GM19240 (cell line): ENCODE data around the gene GAD1.

Experiments used
- DNase-seq: peaks from one replicate; pipeline ENCODE4 v3.0.0; 2011; ENCODE audit warnings: low spot score; ENCODE audit not compliant: insufficient read length

The GAD1 gene

DNA sequence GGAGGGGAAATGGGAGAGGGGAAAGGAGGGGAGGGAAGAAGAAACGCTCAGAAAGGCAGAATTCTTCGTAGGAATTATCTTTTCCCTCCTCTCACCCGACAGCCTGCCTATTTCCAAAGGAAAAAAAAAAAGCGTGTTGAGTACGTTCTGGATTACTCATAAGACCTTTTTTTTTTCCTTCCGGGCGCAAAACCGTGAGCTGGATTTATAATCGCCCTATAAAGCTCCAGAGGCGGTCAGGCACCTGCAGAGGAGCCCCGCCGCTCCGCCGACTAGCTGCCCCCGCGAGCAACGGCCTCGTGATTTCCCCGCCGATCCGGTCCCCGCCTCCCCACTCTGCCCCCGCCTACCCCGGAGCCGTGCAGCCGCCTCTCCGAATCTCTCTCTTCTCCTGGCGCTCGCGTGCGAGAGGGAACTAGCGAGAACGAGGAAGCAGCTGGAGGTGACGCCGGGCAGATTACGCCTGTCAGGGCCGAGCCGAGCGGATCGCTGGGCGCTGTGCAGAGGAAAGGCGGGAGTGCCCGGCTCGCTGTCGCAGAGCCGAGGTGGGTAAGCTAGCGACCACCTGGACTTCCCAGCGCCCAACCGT is at the start of gene GAD1:
GAD1 (plus strand) TSS at position 384 of the 589 bp plus-strand sequence. CDS start 1,705 bp downstream, outside the sequence.
- peak; percentile 50 for DNase-seq

DNA sequence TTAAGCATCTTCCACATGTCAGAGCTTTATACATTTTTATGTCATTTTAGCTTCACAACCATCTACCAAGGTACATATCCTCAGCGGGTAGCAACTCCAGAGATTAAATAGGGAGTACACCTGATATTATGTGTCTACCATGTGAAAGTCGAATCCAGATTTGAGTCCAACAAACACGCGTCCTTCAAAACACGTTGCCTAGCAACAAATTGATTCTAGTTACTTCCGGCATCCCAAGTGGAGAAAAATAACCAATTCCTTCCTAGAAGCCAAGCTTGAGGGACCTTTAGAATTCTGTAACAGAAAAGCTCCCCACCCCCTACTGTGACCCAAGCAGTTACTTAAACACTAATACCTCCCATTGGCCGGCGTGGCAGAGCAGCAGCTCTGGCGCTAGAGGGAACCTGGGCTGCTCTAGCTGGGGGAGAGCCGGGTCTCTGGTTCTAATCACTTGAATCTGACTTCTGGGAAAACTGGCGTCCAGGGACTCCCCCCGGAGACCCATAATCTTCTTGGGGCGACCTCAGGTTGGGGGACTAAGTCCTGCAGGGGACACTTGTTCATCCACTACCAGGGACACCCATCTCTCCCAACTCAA is 46.6 kb upstream of the GAD1 start, which contains the start of gene ERICH2:
ERICH2 (plus strand) TSS at position 371 of the 598 bp plus-strand sequence. CDS start 304 bp downstream, outside the sequence.
- DNase-seq, result peak; percentile 29

DNA sequence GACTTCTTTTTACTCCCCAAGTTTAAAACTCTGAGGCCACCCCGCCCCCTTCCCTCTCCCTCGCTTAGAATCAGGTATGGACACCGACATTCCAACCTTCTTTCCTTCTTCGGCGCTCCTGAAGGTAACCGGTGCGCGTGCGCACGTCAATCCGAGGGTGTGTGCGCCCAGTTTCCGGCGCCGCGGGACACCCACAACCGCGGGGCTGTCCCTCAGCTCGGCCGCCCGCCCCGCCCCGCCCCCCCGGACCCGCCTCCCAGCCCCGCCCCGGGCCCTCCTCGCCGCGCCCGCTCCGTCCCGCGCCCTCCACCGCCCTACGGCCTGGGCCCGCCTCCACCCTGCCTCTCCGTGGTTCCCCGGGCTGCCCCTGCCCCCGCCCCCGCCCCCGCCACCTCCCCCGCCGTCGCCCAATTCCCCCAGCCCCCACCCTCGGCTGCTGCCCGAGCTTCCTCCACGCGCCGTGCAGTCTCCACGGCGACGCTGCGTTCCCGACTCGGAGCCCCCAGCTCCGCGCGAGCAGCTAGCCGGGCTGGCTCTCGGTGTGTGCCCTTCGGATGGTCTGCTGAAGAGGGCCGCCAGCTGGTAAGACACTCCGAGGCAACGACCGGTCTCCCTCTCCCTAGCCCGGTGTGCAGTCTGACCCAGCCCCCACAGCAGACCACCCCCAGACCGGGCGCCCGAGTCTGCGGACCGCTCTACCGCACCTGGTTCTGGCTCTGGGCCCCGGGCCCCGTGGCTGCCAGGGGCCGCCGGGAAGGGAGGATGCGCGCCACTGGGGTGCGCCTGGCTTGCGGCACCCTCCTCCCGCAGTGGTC is 45.9 kb upstream of the GAD1 start:
- DNase-seq, result peak; percentile 56

DNA sequence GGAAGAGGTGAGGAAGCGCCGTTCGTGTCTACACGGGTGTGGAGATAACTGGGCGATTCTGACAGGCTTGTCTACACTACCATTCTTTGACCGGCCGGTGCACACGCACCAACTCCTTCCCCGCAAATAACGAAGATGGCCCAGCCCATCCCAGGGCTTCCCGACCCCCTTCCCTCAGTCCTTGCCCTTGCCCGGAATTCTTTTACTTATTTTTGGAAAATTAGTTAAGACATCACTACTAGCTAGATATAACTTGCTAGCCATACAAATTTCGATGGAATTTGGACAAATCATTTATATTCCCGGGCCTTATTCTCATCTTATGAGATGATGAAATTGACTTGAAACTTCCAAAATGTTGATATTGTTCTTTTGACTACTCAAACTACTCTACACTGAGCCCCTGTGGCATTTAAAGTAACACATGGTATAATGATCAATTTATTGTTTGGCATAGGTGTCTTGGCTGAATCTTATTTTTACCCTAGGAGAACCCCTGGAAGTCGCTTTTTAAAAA is 45.2 kb upstream of the GAD1 start:
- DNase-seq, result no peak

DNA sequence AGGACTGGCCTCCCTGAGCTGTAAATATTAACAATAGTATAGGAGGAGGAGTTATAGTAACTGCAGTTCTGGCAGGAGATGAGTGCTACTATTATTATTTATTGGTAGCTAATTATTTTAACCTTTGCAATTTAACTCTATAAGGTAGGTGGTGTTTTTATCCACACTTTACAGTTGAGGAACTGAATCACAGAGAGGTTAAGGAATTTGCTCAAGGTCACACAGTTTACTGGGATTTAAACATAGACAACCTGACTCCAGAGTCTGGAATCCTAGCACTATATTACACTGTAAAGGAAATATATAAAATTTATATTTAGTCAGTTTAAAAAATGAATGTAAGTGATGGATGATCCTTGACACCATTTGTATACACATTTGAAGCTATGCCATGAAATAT is 44.4 kb upstream of the GAD1 start:
- DNase-seq, result no peak

DNA sequence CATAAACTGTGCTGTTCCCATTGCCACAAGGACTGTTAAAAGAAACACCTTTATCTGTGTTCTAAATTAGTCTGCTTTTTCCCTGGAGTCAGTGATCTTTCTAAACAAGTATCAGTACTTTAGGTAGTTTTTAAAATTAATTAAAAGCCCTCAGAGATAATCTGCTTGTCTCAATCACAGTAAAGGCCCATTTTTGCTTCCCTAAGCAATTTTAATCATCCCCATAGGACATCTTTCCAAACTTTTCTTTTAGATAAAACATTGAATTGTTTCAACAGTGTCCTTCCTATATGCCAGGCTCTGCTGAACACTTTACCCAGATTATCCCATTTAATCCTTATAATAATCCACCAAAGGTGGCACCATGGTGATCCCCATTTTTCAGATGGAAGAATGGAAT is 42.6 kb upstream of the GAD1 start:
- DNase-seq, result no peak

DNA sequence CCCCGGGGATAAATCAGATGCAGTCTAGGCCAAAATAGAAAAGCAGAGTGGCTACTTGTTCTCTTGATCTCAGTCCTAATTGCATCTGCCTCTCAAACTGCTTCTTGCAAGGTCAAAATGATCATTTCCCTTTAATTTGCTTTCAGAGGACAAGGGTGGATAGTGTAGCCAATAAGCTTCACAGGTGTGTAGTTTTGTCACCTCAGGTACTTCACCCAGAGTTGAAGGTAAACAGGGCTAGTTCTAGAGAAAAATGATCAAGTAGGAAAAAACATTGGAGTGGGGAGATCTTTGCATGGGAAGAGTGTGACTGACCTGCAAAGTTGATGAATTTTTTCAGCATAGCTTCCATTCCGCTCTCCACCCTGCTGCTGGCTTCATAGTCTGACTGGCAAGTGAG is 37.8 kb upstream of the GAD1 start:
- no peak for DNase-seq

DNA sequence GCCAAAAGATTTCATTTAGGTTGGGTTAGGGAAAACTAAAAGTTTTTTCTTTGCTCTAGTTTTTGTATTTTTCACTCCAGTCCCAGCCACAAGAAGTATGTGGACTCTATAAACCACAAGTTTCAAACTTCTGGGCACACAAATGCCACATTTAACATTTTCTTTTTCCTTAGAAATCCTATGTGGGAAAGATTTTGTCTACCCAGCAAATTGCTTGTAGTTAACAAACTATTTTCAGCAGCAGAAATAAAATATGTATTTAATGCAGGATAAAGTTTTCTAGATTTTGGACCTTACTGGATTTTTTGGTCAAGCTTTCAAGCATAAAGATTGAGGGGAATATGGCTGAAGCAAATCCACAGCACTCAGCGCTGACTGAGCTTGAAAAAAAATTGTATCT is 37.4 kb upstream of the GAD1 start:
- DNase-seq, result no peak

DNA sequence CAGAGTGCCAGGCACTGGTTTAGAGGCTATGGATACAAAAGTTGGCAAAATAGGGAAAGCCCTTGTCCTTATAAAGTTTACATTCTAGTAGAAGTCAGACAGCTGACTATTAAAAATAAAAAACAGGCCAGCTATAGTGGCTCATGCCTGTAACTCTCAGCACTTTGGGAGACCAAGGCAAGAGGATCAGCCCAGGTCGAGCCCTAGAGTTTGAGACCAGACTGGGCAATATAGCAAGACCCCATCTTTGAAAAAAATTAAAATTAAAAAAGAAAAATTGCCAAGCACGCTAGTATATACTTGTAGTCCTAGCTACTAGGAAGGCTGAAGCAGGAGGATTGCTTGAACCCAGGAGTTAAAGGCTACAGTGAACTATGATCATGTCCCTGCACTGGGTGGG is 34.0 kb upstream of the GAD1 start:
- DNase-seq, result no peak

DNA sequence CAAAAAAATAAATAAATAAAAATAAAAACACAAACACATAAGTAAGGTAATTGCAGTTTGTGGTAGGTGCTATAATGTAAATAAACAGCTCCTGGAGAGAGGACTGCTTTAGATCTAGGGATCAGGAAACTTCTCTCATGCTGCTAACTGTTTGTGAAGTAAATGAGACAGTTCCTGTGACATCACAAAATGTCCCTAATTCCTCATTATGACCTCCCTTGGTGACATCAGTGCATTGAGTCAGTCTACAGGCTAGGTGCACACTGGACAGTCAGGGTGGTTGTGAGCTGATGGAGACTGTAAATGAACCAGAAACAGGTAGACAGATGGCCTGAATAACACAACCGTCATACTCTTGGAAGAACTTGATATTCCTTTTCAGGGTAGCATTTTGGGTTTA is 33.1 kb upstream of the GAD1 start:
- DNase-seq, result no peak

DNA sequence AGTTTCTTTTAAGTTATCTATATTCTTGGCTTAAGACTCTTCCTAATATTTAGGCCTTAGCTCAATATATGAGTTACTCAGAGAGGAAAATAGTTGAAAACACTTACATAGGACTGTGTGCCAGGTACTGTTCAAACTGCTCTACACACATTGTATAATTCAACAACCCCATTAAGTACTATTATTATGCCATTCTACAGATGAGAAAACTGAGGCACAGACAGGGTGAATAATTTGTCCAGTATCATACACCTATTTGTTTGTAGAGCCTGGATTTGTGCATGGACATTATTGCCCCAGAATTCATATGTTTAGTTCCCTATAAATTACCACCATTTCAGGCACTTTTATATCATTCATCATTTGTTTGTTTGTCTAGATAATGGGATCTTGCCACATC is 17.7 kb upstream of the GAD1 start:
- no peak for DNase-seq

DNA sequence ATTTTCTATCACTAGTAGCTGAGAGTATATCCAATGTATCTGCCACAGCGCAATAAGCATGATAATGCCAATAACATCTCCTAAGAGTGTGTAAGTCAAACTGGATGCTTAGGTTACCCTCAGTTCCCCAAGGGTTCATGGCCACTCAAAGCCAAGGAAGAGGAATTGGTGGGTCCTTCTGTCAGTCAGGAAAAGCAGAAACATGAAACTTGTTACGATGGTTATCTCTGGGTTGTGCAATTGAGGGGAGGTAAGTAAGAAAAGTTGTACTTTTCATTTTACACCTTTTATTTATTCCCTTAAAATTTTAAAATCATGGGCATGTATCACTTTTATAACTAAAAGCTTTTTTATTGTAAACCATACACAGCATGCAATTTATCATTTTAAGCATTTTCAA is 10.1 kb upstream of the GAD1 start:
- DNase-seq, result no peak

DNA sequence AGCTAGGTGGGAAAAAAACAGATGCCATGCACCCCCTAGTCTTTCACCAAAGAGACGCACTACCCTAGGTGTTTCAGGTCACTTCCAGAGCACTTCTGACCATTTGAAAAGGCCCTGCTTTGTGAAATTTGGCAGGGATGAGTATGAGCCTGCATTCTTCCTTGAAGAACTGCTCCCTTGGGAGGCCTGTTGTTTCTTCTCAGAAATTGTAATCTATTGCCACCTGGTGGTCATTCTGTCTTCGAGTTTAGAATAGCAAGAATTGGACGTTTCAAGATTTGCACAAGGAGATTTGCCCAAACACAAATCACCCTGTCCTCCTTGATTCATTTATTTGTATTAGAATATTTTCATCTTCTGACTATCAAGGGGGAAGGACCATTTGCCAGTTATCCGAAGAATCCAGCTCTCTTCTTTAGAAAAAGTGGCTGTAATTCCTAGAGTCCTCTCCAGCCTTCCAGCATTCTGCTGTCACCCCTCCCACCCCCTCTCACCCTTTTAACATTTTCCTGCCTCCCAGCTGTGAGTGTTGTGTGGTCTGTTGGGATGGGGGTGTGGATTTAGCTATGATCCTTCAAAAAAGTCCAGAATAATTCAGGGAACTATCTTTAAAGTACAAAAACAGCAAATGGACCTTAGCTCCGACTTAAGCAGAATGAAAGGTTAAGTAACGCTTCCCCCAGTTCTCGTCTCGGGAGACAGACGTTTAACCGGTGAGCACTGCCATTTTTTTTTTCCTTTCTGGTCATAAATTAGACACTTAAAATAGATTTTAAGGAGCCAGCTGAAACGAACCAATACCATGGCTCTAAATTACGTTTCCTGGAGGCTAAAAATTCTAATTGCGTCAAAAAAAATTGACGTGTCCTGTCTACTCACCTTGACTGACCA is 3.7 kb upstream of the GAD1 start:
- DNase-seq, result no peak

DNA sequence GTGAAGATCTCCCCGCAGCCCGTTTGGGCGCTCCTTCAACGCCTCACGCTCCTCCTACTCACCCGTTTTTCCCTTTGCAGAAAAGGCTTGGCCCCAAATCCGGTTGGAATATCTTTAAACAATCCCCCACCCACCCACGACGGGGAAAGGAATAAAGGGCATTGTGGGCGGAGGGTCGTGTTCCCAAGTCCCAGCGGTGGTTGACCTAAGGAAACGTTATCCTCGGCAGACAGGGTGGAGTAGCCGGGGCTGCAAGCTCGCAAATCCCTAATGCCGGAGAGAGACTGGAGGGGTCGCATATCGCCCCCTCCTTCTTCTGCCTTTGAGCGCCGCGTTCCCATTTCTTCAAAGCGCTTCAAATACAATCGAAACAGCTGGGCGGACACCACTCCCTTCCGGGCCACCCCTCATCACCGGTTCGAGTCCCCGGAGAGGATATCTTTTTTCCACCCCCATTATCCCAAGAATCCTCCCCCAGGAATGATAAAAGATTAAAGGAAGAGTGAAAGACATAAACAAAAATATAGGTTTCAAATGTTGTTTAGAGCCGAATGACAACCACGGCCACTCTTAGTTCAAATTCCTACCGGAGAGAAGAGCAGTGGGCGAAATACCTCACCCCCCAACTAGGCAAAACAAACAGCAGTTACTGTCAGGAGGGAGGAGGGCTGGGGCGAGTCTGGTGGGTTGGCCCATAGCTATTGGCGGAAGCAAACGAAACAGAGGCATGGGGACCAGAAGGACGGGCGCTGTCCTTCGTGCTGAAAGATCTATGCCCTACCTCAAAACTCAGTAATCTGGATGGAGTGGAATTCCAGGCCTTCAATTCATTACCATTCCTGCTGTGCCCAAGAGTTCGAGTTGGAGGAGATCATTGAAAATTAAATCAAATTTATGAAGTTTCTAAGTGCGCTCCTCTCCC is 2.8 kb upstream of the GAD1 start:
- DNase-seq, result no peak

DNA sequence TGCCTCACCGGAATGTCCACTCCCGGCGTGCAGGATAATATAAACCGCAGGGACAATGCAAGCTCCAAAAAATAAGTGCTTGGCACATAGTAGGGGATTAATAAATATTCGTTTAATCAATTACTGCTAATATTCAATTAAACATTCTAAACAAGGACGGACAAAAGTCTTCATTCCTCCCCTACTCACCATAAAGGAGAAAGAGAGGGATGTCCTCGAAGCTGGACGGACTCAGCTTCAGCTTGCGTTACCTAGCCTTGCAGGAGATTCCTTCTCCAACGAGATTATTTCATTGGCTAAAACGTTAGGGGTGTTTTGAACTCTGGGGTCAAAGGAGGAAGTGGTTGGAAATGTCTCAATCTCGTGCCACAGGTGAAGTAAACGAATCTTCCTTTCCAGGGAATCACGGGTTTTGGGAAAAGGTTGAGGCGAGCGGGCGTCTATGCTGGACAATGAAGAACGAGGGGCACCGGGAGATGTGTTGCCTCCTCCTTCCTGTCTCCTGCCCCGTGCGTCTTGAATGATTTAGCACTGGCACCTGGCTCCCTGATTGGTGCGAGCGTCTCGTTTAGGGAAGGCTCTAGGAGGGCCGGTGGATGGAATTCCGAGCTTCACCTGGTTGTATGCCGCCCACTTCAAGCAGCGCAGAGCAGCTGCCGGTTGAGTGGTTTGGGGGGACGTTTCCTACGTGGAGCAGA is 2.0 kb upstream of the GAD1 start:
- no peak for DNase-seq

DNA sequence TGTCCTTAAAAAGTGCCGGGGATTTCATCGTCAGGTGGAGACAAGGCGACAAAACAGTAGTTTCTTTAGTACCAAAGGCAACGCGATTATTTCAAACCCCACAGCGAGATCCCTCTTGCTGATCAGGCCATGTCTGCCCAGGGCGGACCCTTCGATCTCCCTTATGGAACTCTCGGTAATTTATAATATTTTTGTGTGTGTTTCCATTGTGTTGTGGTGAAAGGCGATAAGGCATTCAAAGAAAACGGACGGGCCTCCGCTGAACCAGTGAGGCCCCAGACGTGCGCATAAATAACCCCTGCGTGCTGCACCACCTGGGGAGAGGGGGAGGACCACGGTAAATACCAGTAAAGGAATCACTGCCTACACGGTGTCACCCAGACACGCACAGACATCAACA is 1.4 kb upstream of the GAD1 start:
- no peak for DNase-seq

DNA sequence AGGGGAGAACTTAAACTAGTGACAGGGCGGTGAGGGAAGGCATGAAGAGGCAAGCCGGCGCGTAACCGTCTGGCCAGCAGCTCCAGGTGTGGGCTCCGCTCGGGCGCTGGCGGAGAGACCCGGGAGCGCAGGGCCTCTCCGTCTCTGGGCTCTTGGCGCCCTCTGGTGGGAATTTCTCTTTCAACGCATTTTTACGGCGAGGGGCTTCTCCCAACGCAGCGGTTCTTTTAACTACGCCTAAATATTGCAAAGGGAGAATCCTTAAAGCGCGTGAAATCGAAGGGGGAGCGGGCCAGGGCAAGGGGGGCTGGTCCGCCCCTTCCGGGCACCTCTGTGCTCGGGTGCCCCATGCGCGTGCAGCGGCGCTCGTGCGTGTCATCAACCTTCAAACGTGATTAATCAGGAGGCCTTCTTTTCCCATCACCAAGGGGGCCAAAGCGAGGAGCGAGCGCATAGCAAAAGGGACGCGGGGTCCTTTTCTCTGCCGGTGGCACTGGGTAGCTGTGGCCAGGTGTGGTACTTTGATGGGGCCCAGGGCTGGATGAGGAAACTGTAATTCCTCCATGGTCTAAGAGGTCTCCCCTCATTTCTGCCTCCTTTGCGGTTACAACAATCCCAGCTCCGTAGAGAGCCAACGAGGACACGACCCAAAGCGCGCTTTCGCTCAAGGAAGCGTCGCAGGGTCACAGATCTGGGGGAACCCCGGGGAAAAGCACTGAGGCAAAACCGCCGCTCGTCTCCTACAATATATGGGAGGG is 762 bp upstream of the GAD1 start:
- no peak for DNase-seq

DNA sequence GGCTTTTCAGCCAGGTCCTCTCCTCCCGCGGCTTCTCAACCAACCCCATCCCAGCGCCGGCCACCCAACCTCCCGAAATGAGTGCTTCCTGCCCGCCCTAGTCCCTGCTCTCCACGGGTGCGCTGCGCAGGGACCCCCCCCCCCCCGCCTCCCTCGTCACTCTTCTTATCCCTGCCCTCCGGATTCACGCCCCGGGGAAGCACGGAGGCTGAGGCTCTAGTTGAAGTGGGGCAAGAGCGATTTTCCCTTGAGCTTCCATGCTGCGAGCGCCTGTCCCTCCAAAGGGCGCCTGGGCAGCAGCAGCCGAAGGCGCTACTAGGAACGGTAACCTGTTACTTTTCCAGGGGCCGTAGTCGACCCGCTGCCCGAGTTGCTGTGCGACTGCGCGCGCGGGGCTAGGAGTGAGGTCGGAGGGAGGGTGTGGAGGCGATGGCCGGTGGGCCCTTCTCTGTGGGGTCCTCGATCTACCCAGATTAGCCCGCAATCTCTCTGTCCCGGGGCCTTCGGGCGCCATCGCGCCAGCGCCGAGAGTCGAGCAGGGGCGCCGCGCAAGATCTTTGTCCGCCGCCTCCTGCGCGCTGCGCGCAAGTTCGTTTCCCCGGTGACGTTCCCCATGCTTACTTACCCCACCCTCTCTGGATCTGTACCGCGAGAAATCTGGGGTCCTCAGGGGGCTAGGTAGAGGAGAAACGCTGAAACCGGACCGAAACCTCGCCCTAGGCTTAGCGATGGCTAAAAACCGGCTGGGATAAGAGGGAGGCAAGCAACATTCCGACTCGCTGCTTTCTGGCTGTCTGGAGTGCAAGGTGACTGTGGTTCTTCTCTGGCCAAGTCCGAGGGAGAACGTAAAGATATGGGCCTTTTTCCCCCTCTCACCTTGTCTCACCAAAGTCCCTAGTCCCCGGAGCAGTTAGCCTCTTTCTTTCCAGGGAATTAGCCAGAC is 677 bp downstream of the GAD1 start:
- DNase-seq, result no peak
